ENCODE results near the gene UBA7. TPM values are rescaled to one million over a fixed set of nuclear protein-coding genes. Genes with fewer than 3 reads are reported as not detected.

The UBA7 gene
- total and polyA plus RNA-seq, 2 experiments from 2014 or later: 0.14 to 0.50 TPM

DNA sequence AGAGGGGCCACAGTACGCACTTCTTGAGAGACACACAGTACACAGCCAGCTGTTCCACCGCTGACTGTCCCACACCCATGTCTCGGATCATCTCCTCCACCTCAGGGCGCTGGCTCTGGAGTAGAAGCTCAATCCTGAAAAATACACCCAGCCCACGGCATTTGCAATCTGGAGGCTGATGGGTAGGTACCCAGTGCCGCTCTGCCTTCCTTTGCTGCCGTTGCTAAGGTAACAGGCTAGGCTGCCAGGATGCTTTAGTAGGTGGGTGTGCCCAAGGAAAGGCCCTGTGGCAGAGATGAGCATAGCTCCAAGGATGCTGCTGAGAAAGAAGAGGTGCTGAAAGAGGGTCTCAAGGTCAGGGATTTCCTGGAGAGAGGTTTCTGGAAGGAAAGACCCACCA, 28.1 kb upstream of the UBA7 start:
- Histone ChIP-seq H3K27ac (ENCODE audit: low read depth) (no peak overlapping the region), H3K4me3 (no peak overlapping the region), H3K4me2 (no peak overlapping the region), H3K27me3 (ENCODE audit: insufficient read depth) (no peaks in the 10 kb centered on the region), H2AFZ (no peak overlapping the region), H3F3A (replicated peaks; ENCODE audit: low read depth) (no peaks in the 10 kb centered on the region), H4K20me1 (replicated peaks; ENCODE audit: insufficient read depth) (0 out of 2 replicates have a peak, but pooled peaks cover 3% of the 10 kb centered on the region), H3K36me3 (ENCODE audit: insufficient read depth) (peaks cover 8% of the 10 kb centered on the region; the same call in 1 of the 2 replicates), H3K4me1 (ENCODE audit: insufficient read depth) (no peaks in the 10 kb centered on the region), H3K79me2 (replicated peaks; ENCODE audit: insufficient read depth) (no peaks in the 10 kb centered on the region), H3K9me2 (ENCODE audit: insufficient read depth) (no peaks in the 10 kb centered on the region)
- Mint-ChIP-seq H3K36me3 (ENCODE audit: low read depth) (peaks cover 61% of the 10 kb centered on the region), H3K4me1 (peaks cover 18% of the 10 kb centered on the region), H3K4me3 (no peak overlapping the region), H3K27me3 (ENCODE audit: insufficient read depth, low read depth, poor library complexity) (peaks cover 5% of the 10 kb centered on the region), H3K9me3 (no peaks in the 10 kb centered on the region), H3K27ac (no peak overlapping the region; the same call in 1 of the 2 replicates)
- DNase-seq (ENCODE audit: low spot score) (no peak), ATAC-seq (no peak)
- no peak for TF ChIP-seq JUNB (IDR thresholded peaks at IDR 0.05; ENCODE audit: unreplicated experiment)
- TF ChIP-seq, protein P1, sequence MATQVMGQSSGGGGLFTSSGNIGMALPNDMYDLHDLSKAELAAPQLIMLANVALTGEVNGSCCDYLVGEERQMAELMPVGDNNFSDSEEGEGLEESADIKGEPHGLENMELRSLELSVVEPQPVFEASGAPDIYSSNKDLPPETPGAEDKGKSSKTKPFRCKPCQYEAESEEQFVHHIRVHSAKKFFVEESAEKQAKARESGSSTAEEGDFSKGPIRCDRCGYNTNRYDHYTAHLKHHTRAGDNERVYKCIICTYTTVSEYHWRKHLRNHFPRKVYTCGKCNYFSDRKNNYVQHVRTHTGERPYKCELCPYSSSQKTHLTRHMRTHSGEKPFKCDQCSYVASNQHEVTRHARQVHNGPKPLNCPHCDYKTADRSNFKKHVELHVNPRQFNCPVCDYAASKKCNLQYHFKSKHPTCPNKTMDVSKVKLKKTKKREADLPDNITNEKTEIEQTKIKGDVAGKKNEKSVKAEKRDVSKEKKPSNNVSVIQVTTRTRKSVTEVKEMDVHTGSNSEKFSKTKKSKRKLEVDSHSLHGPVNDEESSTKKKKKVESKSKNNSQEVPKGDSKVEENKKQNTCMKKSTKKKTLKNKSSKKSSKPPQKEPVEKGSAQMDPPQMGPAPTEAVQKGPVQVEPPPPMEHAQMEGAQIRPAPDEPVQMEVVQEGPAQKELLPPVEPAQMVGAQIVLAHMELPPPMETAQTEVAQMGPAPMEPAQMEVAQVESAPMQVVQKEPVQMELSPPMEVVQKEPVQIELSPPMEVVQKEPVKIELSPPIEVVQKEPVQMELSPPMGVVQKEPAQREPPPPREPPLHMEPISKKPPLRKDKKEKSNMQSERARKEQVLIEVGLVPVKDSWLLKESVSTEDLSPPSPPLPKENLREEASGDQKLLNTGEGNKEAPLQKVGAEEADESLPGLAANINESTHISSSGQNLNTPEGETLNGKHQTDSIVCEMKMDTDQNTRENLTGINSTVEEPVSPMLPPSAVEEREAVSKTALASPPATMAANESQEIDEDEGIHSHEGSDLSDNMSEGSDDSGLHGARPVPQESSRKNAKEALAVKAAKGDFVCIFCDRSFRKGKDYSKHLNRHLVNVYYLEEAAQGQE (IDR thresholded peaks at IDR 0.05; ENCODE audit: unreplicated experiment): no peak
- TF ChIP-seq, protein P2, sequence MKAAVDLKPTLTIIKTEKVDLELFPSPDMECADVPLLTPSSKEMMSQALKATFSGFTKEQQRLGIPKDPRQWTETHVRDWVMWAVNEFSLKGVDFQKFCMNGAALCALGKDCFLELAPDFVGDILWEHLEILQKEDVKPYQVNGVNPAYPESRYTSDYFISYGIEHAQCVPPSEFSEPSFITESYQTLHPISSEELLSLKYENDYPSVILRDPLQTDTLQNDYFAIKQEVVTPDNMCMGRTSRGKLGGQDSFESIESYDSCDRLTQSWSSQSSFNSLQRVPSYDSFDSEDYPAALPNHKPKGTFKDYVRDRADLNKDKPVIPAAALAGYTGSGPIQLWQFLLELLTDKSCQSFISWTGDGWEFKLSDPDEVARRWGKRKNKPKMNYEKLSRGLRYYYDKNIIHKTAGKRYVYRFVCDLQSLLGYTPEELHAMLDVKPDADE (IDR thresholded peaks at IDR 0.05): no peak
- no peak for TF ChIP-seq POLR2AphosphoS5 (IDR thresholded peaks at IDR 0.05; ENCODE audit: low read depth)
- no peak for TF ChIP-seq EZH2phosphoT487 (IDR thresholded peaks at IDR 0.05; ENCODE audit: unreplicated experiment)
- no peak for TF ChIP-seq NANOG (IDR thresholded peaks at IDR 0.05; ENCODE audit: borderline replicate concordance)
- TF ChIP-seq, protein P3, sequence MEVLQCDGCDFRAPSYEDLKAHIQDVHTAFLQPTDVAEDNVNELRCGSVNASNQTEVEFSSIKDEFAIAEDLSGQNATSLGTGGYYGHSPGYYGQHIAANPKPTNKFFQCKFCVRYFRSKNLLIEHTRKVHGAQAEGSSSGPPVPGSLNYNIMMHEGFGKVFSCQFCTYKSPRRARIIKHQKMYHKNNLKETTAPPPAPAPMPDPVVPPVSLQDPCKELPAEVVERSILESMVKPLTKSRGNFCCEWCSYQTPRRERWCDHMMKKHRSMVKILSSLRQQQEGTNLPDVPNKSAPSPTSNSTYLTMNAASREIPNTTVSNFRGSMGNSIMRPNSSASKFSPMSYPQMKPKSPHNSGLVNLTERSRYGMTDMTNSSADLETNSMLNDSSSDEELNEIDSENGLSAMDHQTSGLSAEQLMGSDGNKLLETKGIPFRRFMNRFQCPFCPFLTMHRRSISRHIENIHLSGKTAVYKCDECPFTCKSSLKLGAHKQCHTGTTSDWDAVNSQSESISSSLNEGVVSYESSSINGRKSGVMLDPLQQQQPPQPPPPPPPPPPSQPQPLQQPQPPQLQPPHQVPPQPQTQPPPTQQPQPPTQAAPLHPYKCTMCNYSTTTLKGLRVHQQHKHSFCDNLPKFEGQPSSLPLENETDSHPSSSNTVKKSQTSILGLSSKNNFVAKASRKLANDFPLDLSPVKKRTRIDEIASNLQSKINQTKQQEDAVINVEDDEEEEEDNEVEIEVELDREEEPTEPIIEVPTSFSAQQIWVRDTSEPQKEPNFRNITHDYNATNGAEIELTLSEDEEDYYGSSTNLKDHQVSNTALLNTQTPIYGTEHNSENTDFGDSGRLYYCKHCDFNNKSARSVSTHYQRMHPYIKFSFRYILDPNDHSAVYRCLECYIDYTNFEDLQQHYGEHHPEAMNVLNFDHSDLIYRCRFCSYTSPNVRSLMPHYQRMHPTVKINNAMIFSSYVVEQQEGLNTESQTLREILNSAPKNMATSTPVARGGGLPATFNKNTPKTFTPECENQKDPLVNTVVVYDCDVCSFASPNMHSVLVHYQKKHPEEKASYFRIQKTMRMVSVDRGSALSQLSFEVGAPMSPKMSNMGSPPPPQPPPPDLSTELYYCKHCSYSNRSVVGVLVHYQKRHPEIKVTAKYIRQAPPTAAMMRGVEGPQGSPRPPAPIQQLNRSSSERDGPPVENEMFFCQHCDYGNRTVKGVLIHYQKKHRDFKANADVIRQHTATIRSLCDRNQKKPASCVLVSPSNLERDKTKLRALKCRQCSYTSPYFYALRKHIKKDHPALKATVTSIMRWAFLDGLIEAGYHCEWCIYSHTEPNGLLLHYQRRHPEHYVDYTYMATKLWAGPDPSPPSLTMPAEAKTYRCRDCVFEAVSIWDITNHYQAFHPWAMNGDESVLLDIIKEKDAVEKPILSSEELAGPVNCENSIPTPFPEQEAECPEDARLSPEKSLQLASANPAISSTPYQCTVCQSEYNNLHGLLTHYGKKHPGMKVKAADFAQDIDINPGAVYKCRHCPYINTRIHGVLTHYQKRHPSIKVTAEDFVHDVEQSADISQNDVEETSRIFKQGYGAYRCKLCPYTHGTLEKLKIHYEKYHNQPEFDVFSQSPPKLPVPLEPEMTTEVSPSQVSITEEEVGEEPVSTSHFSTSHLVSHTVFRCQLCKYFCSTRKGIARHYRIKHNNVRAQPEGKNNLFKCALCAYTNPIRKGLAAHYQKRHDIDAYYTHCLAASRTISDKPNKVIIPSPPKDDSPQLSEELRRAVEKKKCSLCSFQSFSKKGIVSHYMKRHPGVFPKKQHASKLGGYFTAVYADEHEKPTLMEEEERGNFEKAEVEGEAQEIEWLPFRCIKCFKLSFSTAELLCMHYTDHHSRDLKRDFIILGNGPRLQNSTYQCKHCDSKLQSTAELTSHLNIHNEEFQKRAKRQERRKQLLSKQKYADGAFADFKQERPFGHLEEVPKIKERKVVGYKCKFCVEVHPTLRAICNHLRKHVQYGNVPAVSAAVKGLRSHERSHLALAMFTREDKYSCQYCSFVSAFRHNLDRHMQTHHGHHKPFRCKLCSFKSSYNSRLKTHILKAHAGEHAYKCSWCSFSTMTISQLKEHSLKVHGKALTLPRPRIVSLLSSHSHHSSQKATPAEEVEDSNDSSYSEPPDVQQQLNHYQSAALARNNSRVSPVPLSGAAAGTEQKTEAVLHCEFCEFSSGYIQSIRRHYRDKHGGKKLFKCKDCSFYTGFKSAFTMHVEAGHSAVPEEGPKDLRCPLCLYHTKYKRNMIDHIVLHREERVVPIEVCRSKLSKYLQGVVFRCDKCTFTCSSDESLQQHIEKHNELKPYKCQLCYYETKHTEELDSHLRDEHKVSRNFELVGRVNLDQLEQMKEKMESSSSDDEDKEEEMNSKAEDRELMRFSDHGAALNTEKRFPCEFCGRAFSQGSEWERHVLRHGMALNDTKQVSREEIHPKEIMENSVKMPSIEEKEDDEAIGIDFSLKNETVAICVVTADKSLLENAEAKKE (CRISPR knock-in tag; IDR thresholded peaks at IDR 0.05): no peak
- no peak for TF ChIP-seq EZH2 (IDR thresholded peaks at IDR 0.05; ENCODE audit: low read depth, unreplicated experiment)
- TF ChIP-seq, protein P4, sequence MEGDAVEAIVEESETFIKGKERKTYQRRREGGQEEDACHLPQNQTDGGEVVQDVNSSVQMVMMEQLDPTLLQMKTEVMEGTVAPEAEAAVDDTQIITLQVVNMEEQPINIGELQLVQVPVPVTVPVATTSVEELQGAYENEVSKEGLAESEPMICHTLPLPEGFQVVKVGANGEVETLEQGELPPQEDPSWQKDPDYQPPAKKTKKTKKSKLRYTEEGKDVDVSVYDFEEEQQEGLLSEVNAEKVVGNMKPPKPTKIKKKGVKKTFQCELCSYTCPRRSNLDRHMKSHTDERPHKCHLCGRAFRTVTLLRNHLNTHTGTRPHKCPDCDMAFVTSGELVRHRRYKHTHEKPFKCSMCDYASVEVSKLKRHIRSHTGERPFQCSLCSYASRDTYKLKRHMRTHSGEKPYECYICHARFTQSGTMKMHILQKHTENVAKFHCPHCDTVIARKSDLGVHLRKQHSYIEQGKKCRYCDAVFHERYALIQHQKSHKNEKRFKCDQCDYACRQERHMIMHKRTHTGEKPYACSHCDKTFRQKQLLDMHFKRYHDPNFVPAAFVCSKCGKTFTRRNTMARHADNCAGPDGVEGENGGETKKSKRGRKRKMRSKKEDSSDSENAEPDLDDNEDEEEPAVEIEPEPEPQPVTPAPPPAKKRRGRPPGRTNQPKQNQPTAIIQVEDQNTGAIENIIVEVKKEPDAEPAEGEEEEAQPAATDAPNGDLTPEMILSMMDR (conservative IDR thresholded peaks at IDR 0.05; ENCODE audit: low read depth in 2 of 2): no peak
- no peak for TF ChIP-seq CREB1 (CRISPR knock-in tag; IDR thresholded peaks at IDR 0.05; ENCODE audit: low read depth)

All from GM23338 (cell line).